ENCODE measurements around the gene CNGB1.
"Not testable (repeated sequence)": the region's sequence is repeated elsewhere in the genome, so short reads cannot be mapped to it uniquely, and the experiment has no call there.

Gene CNGB1

DNA sequence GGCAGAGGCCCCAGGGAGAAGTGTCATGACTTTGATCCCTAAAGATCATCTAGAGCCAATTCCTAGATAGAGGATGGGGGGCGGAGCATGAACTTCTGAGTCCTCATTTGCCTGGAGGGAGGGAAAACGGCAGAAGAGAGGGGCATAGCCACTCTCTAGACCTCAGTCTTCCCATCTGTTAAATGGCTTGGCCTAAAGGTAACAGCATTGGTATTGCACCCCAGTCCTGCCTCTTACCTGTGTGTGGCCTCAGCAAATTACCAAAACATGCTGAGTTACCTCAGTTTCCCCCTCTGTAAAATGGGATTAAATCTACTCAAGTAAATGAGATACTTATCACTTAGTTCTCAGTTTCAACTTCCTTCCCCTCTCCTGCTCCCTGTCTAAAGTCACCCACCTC lies 47.5 kb downstream of the CNGB1 start:
- DNase-seq = no peak

DNA sequence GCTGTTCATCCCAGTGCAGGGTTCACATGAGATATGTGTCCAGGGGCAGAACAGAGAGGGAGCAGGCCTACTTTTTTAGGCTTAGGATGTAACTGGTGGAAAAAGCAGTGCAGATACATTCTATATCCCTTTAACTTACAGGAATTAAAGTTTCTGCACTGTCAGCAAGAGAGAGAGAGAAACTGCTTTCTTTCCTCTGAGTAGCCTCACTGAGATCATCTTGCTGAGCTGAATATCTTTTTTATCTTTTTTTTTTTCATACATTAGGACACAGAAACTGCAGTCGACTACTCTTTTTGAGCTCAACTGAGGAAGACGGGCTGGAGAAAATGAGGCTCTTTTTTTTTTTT lies 50.1 kb downstream of the CNGB1 start:
- no peak for DNase-seq

DNA sequence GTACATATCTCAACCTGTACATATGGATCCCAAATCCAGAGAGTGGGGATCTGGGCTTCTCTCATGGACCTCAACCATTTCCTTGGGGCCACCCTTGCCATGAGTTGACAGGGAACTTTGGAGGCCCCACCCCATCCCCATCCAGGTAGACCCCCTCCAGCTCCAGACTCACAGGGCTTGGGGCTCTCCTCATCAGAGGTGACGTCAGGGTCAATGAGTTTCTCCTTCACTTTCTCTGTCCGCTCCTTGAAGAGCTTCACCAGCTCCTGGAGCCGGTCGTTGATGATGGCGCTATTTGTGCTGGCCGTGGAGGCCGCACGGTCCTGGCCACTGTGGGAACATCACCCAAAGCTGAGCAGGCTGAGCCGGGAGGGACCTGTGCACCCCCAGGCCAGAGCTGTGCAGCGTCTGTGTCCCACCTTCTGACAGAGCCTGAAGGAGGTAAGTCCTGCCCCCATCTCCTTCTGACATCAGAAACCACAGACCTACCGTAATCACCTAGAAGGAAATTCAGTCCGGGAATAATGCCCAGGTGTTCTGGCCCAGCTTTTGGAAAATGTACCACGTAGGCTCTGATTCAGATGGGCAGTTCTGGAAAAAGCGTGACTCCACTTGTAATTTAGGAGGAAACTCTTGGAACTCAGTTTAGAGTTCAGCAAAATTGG lies 50.6 kb downstream of the CNGB1 start:
- no peak for DNase-seq

DNA sequence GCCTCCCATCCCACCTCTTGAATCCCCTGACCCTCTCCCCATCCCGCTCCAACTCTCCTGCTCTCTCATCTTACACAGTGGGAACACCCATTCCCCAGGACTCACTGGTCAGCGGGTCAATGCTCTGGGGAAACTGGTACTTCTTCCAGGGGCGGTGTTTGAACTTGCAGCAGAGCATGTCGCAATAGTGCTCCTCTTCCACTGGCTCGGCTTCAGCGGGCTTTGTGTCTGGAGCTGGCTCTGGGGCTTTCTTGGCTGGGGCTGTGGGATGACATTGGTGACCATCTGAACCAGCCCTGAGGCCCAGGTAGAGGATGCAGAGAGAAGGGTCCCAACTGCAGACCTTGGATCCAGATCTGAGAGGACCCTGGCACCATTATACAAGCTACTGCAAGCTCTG lies 51.9 kb downstream of the CNGB1 start:
- no peak for DNase-seq

DNA sequence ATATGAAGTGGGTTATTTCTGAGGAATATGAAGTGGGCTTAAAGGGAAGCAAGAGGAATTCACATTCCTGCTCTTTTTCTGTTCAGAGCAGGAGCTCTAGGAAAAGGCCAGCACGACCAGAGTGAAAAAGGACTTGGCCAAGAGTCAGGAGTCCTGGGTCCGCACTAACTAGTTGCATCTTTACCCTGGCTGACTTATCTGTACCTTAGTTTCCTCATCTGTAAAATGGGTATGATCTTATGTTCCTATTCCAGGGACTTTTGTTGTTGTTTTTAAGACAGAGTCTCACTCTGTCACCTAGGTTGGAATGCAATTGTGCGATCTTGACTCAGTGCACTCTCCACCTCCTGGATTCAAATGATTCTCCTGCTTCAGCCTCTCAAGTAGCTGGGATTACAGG lies 52.5 kb downstream of the CNGB1 start:
- DNase-seq = no peak

DNA sequence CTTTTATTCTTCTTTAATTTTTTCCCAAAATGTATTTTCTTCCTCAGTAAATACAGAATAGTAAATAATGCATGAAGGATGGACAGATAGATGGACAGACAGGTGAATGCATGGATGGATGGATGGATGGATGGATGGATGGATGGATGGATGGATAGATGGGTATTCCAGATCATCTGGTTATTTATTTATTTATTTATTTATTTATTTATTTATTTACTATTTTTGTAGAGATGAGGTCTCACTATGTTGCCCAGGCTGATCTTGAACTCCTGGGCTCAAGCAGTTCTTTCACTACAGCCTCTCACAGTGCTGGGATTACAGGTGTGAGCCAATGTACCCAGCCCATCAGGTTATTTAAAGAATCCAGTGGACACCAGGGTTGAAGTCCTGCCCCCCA lies 53.0 kb downstream of the CNGB1 start:
- not testable (repeated sequence) for DNase-seq

DNA sequence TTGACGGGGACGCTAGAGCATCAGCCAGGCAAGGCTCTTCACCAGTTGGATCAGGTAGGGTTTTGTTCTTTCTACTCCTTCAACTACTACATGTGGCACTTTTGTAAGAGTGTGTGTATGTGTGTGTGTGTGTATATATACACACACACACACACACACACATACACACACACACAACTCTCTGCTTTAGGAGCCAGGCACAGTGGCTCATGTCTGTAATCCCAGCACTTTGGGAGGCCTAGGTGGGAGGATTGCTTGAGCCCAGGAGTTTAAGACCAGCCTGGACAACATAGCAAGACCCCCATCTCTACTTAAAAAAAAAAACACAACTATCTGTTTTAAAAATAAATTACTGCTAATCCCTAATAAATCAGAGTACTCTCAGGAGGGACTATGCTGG lies 53.4 kb downstream of the CNGB1 start:
- not testable (repeated sequence) for DNase-seq

DNA sequence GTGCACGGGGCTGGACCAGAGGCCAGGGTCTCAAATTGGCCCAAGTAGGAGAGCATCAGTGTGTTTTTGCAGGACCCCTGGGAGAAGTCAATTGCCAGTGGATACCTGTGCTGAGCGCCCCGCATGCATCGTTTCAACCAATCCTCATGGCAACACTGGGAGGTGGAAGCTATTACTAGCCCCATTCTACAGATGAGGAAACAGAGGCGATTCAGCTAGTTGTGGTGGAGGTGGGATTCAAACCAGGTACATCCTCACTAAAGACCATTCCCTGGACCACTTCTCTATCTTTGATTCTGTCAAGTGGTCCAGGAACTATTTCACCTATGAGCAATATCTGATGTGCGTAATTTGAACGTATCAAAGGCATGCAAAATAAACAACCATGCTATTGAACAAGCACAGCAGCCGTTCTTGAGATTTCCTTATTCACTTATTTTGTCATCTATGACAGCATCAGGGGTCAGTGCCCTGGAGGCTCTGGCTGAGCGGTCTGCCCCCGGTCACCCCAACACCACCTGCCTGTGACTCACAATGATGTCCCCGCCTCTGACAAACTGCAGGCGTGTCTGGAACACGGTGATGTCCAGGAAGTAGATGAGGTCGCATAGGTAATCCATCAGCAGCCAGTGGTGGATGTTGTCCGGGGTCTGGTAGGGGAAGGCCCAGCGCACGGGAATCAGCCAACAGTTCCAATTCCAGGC lies 54.0 kb downstream of the CNGB1 start:
- DNase-seq = no peak

DNA sequence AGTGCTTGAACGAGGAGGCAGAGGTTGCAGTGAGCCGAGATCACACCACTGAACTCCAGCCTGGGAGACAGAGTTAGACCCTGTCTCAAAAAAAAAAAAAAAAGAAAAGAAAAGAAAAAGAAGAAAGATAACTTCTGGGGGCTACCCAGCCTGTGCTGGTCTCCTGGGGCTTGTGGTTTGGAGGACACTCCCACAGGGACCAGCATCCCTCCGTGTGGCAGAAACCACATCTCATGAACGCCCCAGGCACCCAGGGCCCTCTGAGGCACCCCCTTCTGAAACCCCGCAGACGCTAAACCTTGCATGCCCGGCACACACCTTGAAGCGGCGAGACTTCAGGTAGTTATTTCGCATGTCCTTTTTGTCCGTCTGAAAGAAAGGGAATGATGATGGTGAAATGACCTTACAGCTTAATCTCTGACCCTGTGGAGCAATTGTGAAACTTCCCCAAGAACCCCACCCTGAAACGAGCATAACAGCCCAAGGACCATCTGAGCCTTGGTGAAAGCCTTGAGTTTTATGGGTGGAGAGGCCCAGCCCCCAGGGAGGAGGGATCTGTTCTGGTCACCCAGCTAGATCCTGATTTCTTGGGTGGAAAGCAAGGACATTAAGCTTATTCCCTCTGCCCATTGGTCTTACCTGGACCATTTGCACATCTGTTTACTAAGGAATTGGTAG lies 55.0 kb downstream of the CNGB1 start:
- DNase-seq = no peak

DNA sequence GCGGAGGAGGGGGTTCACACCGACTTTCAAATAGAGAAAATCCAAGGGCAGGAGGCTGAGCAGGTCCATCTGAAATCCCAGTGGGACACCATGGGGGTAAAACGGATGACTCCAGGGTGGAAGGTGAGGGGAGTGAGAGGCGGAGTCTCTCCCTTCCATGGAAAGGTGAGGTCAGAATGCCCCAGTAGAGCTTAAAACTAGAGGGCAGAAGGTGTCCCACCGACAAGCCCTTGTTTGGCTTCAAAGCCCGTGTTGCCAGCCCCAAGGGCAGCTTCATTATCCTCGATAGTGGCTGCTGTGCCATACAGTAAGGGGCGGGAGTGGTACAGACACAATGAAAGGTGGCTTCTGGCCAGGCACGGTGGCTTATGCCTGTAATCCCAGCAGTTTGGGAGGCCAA lies 55.7 kb downstream of the CNGB1 start:
- no peak for DNase-seq

DNA sequence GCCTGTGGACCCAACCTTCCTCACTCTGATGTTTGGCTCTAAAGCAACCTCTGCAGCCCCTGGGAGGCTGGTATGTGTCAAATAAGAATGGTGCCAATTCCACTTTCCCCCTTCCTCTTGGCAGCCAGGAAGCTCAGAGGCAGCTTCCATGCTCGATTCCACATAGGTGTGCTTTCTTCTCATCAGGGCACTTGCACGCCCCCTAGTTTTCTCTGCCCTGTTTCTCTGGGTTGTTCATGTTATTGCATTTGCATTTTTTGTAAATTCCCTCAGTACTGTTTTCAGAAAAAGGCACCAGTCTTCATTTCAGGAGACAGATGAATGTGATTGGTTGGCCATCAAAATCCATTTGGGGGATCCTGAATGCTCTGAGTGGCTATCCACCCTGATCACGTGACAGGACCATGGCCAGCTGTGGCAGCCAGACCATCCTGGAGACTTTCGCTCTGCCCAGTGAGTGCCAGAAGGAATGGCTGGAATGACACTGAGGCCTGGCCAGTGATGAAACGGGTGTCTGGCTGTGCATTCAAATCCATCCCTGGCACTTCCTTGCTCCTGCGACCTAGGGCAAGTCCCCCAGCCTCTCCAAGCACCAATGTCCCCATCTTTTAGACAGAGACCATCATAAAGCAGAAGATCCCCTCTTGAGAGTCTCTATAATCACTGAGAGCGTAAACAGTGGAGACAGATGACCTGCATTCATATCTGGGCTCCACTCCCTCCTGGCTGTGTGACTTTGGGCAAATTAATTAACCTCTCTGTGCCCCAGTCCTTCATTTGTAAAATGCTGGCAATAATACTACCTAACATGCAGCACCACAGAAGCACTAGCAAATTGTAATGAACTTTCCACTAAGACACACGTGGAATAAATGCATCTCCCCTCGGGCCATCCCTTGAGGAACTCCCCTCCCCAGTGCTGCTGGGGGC lies 56.4 kb downstream of the CNGB1 start:
- DNase-seq = no peak

DNA sequence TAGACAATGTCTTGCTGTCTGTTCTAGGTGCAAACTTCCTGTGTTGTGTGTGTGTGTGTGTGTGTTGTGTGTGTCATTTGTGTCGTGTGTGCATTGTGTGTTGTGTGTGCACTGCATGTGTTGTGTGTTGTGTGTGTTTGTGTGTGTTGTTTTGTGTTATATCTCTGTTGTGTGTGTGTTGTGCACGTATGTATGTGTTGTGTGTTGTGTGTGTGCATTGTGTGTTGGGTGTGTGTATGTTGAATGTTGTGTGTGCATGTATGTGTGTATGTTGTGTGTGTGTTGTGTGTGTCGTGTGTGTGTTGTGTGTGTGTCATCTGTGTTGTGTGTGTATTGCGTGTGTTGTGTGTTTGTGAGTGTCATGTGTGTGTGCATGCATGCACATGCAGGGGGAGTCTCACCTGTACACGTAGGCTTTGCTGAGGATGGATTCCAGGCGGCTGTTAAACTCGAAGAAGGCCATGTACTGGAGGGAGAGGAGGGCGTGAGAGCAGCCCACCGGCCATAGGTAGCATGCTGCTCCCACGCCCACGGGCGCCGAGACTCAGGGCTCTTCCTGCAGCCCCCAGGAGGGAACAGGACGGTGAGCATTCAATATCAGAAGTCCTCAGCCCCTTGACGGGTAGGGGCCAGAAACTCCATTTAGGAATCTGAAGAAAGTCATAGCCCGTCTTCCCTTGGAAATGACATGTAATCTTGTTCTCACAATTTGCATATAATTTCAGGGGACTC lies 58.2 kb downstream of the CNGB1 start:
- DNase-seq = no peak

DNA sequence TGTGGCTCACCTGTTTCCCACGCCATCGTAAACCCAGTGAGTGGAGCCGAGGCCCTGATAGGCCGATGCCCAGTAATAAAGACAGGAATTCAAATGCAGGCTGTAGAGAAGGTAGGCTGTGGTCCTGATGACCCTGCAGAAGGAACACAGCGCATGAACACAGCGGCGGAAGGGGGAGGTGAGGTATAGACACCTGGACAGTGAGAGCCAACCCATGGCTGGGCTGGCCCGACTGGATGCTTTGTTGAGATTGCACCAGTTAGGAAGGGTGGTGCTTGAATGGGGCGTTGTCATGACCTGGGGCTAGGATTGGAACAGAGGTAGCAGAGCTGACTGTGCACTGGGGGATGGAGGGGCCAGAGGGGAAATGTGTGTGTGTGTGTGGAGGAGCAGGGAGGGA lies 59.2 kb downstream of the CNGB1 start:
- DNase-seq = no peak

DNA sequence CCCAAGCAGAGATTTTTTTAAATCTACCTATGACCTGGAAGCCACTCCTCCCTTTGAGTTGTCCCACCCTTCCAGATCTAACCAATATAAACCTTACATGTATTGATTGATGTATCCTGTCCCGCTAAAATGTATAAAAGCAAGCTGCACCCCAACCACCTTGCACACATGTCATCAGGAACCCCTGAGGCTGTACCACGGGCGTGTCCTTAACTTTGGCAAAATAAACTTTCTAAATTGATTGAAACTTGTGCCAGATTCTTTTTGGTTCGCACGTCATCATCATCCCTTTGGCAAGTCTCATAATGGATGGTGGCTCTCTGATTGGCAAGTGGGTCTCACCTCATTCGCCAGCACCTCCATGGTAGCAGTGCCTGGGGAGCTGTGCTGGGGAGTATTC lies 60.2 kb downstream of the CNGB1 start:
- DNase-seq = no peak

DNA sequence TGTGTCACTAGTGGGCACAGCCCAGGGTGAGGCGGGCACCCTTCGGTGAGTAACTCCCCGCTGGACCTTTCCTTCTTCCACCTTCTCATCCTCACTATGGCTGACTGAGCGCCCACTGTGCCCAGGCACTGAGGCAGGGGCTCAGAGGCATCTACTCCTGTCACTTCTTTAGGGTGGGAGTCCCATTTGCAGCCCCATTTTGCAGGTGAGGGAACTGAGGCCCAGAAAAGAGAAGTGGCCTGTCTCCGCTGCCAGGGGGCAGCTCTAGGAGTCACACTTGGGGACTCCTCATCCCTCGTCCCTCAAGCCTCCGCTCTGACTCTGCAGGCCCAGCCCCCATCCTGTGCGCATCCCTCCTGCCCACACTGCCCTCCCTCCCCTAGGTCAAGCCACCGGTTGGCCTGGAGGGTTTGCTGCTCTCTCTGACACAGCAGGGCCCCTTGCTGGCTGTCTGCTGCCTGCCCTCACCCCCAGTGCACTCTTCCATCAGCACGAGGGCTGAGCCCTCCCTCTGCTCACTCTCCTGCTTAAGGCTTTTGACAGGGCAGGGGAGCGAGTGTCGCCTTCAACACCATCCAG lies 62.4 kb downstream of the CNGB1 start:
- DNase-seq = no peak

DNA sequence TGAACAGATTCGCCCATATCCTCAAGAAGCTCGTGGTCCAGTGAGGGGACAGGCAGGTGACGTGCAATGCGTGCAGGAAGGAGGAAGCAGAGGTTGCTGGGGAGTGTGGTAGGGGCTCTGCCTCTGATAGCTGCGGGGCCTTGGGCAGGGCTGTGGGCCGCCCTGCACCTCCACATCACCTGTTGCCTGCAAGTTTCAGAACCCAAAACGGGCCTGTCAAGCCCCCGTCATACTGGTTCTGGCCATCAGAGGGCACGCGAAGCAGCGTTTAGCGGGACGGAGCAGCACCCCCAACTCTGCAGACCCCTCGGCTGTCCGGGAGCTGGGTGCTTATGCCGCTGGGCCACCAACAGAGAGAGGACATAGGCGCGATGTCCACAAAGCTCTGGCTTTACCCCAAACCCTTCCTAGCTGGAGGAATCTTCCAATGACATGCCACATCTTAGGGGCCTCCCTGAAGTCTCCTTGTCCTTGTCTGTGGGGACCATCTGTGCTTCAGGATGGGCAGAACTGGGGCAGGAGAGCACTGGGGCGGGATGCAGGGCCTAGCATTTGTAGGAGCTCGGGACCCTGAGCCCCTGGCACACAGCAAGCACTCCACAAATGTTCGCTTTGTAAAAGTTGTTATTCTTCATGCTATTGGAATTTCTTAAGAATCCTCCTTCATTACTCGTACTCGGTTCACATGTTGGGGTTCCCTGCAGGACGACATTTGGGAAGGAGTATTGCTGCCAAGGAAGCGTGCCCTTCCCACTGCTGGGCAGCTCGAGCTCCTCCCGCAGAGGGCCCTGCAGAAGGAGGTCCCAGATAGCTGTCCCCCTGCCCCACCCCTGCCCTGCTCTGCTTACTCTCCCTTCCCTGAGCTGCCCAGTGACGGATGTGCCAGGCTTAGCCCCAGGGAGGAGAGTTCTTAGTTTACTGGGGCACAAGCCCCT lies 64.3 kb downstream of the CNGB1 start:
- no peak for DNase-seq

DNA sequence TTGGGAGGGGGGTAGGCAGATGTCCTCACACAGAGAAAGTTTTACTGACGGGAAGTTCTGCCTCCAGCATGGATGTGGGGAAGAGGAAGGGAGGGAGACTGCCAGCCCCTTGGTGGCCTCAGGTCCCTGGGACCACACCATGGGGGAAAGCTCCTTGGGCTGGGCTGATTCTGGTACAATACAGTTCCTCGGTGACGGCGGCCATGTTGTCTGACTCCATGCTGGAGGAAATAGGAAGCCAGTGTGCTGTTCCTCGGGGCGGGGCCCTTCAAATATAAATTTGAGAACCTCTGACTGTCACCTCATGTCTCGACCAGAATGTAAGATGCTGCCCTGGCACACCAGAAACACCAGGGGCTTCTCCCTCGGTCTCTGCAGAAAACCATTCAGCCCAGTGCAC lies 66.8 kb downstream of the CNGB1 start:
- no peak for DNase-seq

DNA sequence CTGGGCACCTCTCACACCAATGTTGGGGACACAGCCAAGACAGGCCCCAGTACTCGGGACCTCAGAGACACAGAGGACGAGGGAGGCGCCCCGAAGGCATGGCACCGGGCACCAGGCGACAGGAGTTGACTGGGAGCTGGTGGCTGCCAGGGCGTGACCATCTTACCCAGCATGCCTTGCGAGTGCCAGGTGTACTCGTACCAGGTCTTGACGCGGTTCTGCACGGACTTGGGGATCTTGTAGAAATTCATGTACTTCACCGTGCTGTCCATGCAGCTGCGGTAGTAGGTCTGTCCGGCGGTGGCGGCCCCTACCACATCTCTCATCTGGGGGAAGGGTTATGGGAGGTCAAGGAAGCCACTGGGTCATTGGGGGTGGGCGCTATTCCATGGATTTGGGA lies 67.3 kb downstream of the CNGB1 start:
- DNase-seq = no peak

DNA sequence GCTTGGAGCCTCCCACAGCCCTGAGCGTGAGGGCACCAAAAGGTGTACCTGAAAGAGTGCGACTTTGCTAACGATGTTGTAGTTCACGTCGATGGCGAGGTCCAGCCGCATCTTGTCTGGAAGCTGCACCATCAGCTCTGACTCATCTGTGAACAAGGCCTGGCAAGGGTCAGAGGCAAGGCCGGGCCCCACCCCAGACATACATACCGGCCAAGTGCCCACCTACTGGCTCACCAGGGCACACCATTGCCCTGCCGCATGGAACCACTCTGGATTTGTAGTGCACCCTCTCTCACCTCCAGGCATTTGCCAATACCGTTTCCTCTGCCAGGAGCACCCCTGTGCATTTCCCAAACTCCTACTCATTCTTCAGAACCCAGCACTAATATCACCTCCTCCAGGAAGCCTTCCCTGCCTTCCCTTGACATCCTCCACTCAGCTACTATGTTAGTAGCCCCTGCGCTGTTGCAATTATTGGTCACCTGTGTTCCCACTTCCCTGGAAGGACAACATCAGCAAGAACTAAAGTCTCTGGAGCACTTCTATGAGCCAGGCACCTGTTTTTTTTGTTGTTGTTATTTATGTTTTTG lies 69.4 kb downstream of the CNGB1 start:
- no peak for DNase-seq

DNA sequence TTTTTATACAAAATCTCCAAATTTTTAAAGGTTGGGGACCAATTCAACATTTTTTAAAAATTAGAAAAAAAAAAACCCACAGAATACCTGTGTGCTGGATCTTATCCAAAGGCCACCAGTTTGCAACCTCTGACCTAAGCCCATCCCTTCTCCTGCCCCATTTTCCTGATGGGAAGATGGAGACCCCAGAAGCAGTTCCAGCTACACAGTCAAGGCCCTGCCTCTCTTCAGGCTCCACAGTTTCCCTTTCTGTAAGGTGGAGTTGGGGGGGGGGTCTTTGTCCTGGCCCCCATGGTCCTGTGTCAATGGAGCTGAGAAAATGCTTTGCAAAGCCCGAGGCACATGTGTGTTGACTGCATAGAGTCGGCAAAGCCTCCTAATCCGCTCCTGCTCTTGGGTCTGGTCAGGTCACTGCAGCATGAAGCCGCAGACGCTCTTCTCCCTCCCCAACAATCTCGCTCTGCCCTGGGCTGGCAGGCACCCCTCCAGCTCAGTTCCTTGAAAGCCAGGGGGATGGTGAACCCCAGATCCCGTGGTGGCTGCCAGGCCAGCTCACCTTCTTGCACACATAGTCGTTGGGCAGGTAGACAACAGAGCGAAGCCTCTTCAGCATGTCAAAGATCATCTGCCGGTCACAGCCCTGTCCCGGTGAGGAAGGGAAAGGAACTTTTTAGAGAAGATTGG lies 70.0 kb downstream of the CNGB1 start:
- no peak for DNase-seq

All from NCI-H1436 (cell line).